ENCODE data around the gene CDKL4. TPM values are rescaled to one million over a fixed set of nuclear protein-coding genes. Genes with fewer than 3 reads are reported as not detected.

Gene CDKL4
- total and polyA plus RNA-seq, 2 of the 13 experiments (the other 11 are each of a cell fraction or from before 2014, with no cell fraction given) = 0.29 to 0.50 TPM

GRCh38 chr2:39150890-39151497 lies 92.8 kb downstream of the CDKL4 start (continued):
- TF ChIP-seq, protein P1, sequence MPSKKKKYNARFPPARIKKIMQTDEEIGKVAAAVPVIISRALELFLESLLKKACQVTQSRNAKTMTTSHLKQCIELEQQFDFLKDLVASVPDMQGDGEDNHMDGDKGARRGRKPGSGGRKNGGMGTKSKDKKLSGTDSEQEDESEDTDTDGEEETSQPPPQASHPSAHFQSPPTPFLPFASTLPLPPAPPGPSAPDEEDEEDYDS (CRISPR knock-in tag; IDR thresholded peaks at IDR 0.05) = no peak
- TF ChIP-seq GABPB1 (CRISPR knock-in tag; IDR thresholded peaks at IDR 0.05) (no peak; the same call in 1 of the 2 replicates), MIER3 (CRISPR knock-in tag; IDR thresholded peaks at IDR 0.05; ENCODE audit: borderline replicate concordance) (peak; percentile 66; the same call in 1 of the 2 replicates), KMT2A (CRISPR knock-in tag; IDR thresholded peaks at IDR 0.05) (0 out of 2 replicates have a peak, but pooled peaks have one; percentile 36), ZXDC (CRISPR knock-in tag; IDR thresholded peaks at IDR 0.05) (no peak), MAFF (IDR thresholded peaks at IDR 0.05; ENCODE audit: low read depth, low read length) (0 out of 2 replicates have a peak, but pooled peaks have one; percentile 13), HOXA9 (CRISPR knock-in tag; IDR thresholded peaks at IDR 0.05; ENCODE audit: borderline replicate concordance) (no peak), FOSL2 (CRISPR knock-in tag; IDR thresholded peaks at IDR 0.05) (peak; percentile 74), TMF1 (CRISPR knock-in tag; IDR thresholded peaks at IDR 0.05; ENCODE audit: low read depth) (peak; percentile 45; the same call in 1 of the 2 replicates), GTF3A (CRISPR knock-in tag; conservative IDR thresholded peaks at IDR 0.05) (no peak), POLR2AphosphoS2 (IDR thresholded peaks at IDR 0.05; ENCODE audit: low read depth, low read length) (no peak), RFXANK (CRISPR knock-in tag; IDR thresholded peaks at IDR 0.05) (no peak), ZNF816 (CRISPR knock-in tag; IDR thresholded peaks at IDR 0.05; ENCODE audit: borderline replicate concordance) (peak; percentile 89; the same call in 1 of the 2 replicates), TAF15 (IDR thresholded peaks at IDR 0.05; ENCODE audit: low read depth, low read length, poor library complexity, severe bottlenecking) (no peak), NFKBIZ (CRISPR knock-in tag; IDR thresholded peaks at IDR 0.05) (0 out of 2 replicates have a peak, but pooled peaks have one; percentile 75), ZNF674 (CRISPR knock-in tag; IDR thresholded peaks at IDR 0.05; ENCODE audit: low read depth) (no peak), ZNF205 (CRISPR knock-in tag; IDR thresholded peaks at IDR 0.05) (peak; percentile 86; the same call in 1 of the 2 replicates), FOXA3 (CRISPR knock-in tag; IDR thresholded peaks at IDR 0.05) (peak; percentile 99), SCMH1 (CRISPR knock-in tag; IDR thresholded peaks at IDR 0.05; ENCODE audit: borderline replicate concordance) (no peak), ZMAT3 (CRISPR knock-in tag; conservative IDR thresholded peaks at IDR 0.05) (no peak), JUND (CRISPR knock-in tag; IDR thresholded peaks at IDR 0.05) (peak; percentile 59; the same call in 1 of the 2 replicates), POLR2A (IDR thresholded peaks at IDR 0.05; ENCODE audit: insufficient read depth in 1 of 2, low read depth in 2 of 2, low read length in 2 of 2) (no peak)
- TF ChIP-seq, protein P2, sequence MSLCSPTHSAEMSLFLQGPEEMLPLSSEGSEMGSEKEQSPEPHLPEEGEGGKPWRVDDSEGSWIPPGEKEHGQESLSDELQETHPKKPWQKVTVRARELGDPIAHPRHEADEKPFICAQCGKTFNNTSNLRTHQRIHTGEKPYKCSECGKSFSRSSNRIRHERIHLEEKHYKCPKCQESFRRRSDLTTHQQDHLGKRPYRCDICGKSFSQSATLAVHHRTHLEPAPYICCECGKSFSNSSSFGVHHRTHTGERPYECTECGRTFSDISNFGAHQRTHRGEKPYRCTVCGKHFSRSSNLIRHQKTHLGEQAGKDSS (CRISPR knock-in tag; IDR thresholded peaks at IDR 0.05; ENCODE audit: borderline replicate concordance, low read depth) = peak; percentile 22; the same call in 1 of the 2 replicates
- TF ChIP-seq, protein P3, sequence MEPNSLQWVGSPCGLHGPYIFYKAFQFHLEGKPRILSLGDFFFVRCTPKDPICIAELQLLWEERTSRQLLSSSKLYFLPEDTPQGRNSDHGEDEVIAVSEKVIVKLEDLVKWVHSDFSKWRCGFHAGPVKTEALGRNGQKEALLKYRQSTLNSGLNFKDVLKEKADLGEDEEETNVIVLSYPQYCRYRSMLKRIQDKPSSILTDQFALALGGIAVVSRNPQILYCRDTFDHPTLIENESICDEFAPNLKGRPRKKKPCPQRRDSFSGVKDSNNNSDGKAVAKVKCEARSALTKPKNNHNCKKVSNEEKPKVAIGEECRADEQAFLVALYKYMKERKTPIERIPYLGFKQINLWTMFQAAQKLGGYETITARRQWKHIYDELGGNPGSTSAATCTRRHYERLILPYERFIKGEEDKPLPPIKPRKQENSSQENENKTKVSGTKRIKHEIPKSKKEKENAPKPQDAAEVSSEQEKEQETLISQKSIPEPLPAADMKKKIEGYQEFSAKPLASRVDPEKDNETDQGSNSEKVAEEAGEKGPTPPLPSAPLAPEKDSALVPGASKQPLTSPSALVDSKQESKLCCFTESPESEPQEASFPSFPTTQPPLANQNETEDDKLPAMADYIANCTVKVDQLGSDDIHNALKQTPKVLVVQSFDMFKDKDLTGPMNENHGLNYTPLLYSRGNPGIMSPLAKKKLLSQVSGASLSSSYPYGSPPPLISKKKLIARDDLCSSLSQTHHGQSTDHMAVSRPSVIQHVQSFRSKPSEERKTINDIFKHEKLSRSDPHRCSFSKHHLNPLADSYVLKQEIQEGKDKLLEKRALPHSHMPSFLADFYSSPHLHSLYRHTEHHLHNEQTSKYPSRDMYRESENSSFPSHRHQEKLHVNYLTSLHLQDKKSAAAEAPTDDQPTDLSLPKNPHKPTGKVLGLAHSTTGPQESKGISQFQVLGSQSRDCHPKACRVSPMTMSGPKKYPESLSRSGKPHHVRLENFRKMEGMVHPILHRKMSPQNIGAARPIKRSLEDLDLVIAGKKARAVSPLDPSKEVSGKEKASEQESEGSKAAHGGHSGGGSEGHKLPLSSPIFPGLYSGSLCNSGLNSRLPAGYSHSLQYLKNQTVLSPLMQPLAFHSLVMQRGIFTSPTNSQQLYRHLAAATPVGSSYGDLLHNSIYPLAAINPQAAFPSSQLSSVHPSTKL (CRISPR knock-in tag; IDR thresholded peaks at IDR 0.05) = peak; percentile 98

Data from HepG2 (cell line).